GM23338 (cell line): ENCODE data around the gene TENM4. TPM values are rescaled to one million over a fixed set of nuclear protein-coding genes. Genes with fewer than 3 reads are reported as not detected.

Experiments
- ATAC-seq: fragments of 200-7000 bp; cut with Tn5 transposase; 3 replicates; pipeline ENCODE4 v1.9.1; 2020
- DNase-seq: peaks from one replicate; pipeline ENCODE4 v3.0.0-alpha.2; 2015; ENCODE audit warnings: low spot score
- H2AFZ ChIP-seq: fragments of 200-600 bp; sonication (generic); 2 replicates; pipeline ENCODE4 v1.8.0; 2016; ENCODE audit warnings: antibody characterized with exemption, mild to moderate bottlenecking, moderate library complexity
- H3F3A ChIP-seq: fragments of 200-600 bp; sonication (generic); replicated peaks from 2 replicates; pipeline ENCODE4 v1.8.0; 2017; ENCODE audit warnings: antibody characterized with exemption, mixed run types, low read depth
- H3K27ac ChIP-seq: fragments of 200-600 bp; sonication (generic); 2 replicates; pipeline ENCODE4 v1.6.1; 2016; ENCODE audit warnings: low read depth
- H3K27me3 ChIP-seq: fragments of 200-600 bp; sonication (generic); 2 replicates; pipeline ENCODE4 v1.8.0; 2016; ENCODE audit warnings: mild to moderate bottlenecking, mixed run types, moderate library complexity; ENCODE audit not compliant: insufficient read depth
- H3K36me3 ChIP-seq: fragments of 200-600 bp; sonication (generic); 2 replicates; pipeline ENCODE4 v1.8.0; 2016; ENCODE audit warnings: mild to moderate bottlenecking; ENCODE audit not compliant: insufficient read depth
- H3K4me1 ChIP-seq: fragments of 200-600 bp; sonication (generic); 2 replicates; pipeline ENCODE4 v1.8.0; 2016; ENCODE audit warnings: mild to moderate bottlenecking, moderate library complexity; ENCODE audit not compliant: insufficient read depth
- H3K4me2 ChIP-seq: fragments of 200-600 bp; sonication (generic); 2 replicates; pipeline ENCODE4 v1.7.1; 2017; ENCODE audit warnings: mixed run types
- H3K4me3 ChIP-seq: fragments of 200-600 bp; sonication (generic); 2 replicates; pipeline ENCODE4 v1.6.1; 2016; ENCODE audit warnings: mixed run types
- H3K79me2 ChIP-seq: fragments of 200-600 bp; sonication (generic); replicated peaks from 2 replicates; pipeline ENCODE4 v1.8.0; 2017; ENCODE audit warnings: mild to moderate bottlenecking; ENCODE audit not compliant: insufficient read depth
- H3K9me2 ChIP-seq: fragments of 200-600 bp; sonication (generic); 2 replicates; pipeline ENCODE4 v1.8.0; 2017; ENCODE audit not compliant: insufficient read depth
- H4K20me1 ChIP-seq: fragments of 200-600 bp; sonication (generic); replicated peaks from 2 replicates; pipeline ENCODE4 v1.8.0; 2017; ENCODE audit warnings: mild to moderate bottlenecking; ENCODE audit not compliant: insufficient read depth
- H3K27ac Mint-ChIP-seq: 2 replicates; pipeline ENCODE4 v1.8.0; 2020; ENCODE audit warnings: inconsistent platforms, mild to moderate bottlenecking, moderate library complexity, mixed read lengths
- H3K27me3 Mint-ChIP-seq: 3 replicates; pipeline ENCODE4 v1.8.0; 2022; ENCODE audit warnings: low read depth, mild to moderate bottlenecking, moderate library complexity, mixed read lengths, inconsistent platforms; ENCODE audit not compliant: insufficient read depth, poor library complexity
- H3K36me3 Mint-ChIP-seq: 3 replicates; pipeline ENCODE4 v1.8.0; 2021; ENCODE audit warnings: low read depth, mild to moderate bottlenecking, inconsistent platforms, moderate library complexity, mixed read lengths
- H3K4me1 Mint-ChIP-seq: 3 replicates; pipeline ENCODE4 v1.8.0; 2020; ENCODE audit warnings: mild to moderate bottlenecking, inconsistent platforms, mixed read lengths
- H3K4me3 Mint-ChIP-seq: 3 replicates; pipeline ENCODE4 v1.8.0; 2021; ENCODE audit warnings: moderate library complexity, mild to moderate bottlenecking, inconsistent platforms, mixed read lengths
- H3K9me3 Mint-ChIP-seq: 3 replicates; pipeline ENCODE4 v1.8.0; 2020; ENCODE audit warnings: moderate library complexity, mild to moderate bottlenecking, inconsistent platforms, mixed read lengths
- EZH2 ChIP-seq: fragments of 200-600 bp; sonication (generic); IDR thresholded peaks from one replicate; pipeline ENCODE4 v1.8.0; 2017; ENCODE audit warnings: antibody characterized with exemption, mild to moderate bottlenecking, low read depth; ENCODE audit not compliant: unreplicated experiment
- EZH2phosphoT487 ChIP-seq: fragments of 200-600 bp; sonication (generic); IDR thresholded peaks from one replicate; pipeline ENCODE4 v1.8.1; 2018; ENCODE audit warnings: antibody characterized with exemption; ENCODE audit not compliant: unreplicated experiment
- JUNB ChIP-seq: IDR thresholded peaks from one replicate; pipeline ENCODE4 v1.6.1; 2016; ENCODE audit warnings: antibody characterized with exemption; ENCODE audit not compliant: unreplicated experiment
- POLR2AphosphoS5 ChIP-seq: IDR thresholded peaks from 2 replicates; pipeline ENCODE4 v1.6.1; 2016; ENCODE audit warnings: antibody characterized with exemption, low read depth
- ZNF114 ChIP-seq: fragments of 250-450 bp; sonication (Bioruptor Pico); IDR thresholded peaks from 2 replicates; pipeline ENCODE4 v1.5.0; 2020; ENCODE audit warnings: mild to moderate bottlenecking, moderate library complexity
- ZNF331 ChIP-seq: fragments of 250-450 bp; sonication (Bioruptor Pico); IDR thresholded peaks from 2 replicates; pipeline ENCODE4 v1.5.0; 2020; ENCODE audit warnings: low read depth, mild to moderate bottlenecking, moderate library complexity
- polyA plus RNA-seq: library from polyadenylated mRNA; unstranded; fragments of >200 nt; fragmentation: Nextera tagmentation; extraction: Ambion mirVana; gene quantifications from 2 replicates; pipeline ENCODE4 v1.2.1, GENCODE V29; 2016
- total RNA-seq: library from RNA; depleted of rRNA; stranded (reverse); fragments of >200 nt; shearing (Covaris generic); gene quantifications from 2 replicates; pipeline ENCODE4 v1.2.3, GENCODE V29; 2014
- TF ChIP-seq, protein P1 (sequence below): fragments of 250-450 bp; sonication (Bioruptor Pico); IDR thresholded peaks from 2 replicates; pipeline ENCODE4 v1.5.0; 2020; ENCODE audit warnings: mild to moderate bottlenecking, moderate library complexity
- TF ChIP-seq, protein P2 (sequence below), 2 experiments: fragments of 200-600 bp in 1 of 2; sonication (generic) in 1 of 2; conservative IDR thresholded peaks; 2 replicates each; pipeline versions ENCODE4 v1.5.1 to v1.6.1; 2016 to 2017; ENCODE audit warnings: antibody characterized with exemption in 2 of 2, low read depth in 2 of 2, mild to moderate bottlenecking in 2 of 2, moderate library complexity in 1 of 2
- TF ChIP-seq, protein P3 (sequence below): IDR thresholded peaks from 2 replicates; pipeline ENCODE4 v1.6.1; 2016; ENCODE audit warnings: antibody characterized with exemption

Gene TENM4
- total and polyA plus RNA-seq, 2 experiments from 2014 or later = 7.3 TPM

DNA sequence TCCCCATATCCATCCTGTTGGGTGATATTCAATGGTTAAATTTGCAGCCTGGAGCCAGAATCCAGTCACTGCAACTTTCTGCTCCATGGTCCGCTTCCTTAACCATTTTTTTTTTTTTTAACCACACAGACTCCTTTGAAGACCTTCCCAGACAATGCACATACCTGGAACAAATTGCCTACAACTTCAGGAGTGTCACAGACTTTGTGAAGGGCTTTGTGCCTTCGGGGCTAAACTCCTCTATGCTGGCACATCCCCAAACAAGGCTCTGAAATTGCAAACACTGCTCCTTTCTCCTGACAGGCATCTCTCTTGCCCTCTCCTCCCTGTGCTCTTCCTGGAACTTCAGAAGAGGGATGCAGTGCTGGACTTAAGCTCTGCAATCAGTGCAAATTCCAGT is 40.6 kb downstream of the TENM4 start (continued):
- TF ChIP-seq, protein P1, sequence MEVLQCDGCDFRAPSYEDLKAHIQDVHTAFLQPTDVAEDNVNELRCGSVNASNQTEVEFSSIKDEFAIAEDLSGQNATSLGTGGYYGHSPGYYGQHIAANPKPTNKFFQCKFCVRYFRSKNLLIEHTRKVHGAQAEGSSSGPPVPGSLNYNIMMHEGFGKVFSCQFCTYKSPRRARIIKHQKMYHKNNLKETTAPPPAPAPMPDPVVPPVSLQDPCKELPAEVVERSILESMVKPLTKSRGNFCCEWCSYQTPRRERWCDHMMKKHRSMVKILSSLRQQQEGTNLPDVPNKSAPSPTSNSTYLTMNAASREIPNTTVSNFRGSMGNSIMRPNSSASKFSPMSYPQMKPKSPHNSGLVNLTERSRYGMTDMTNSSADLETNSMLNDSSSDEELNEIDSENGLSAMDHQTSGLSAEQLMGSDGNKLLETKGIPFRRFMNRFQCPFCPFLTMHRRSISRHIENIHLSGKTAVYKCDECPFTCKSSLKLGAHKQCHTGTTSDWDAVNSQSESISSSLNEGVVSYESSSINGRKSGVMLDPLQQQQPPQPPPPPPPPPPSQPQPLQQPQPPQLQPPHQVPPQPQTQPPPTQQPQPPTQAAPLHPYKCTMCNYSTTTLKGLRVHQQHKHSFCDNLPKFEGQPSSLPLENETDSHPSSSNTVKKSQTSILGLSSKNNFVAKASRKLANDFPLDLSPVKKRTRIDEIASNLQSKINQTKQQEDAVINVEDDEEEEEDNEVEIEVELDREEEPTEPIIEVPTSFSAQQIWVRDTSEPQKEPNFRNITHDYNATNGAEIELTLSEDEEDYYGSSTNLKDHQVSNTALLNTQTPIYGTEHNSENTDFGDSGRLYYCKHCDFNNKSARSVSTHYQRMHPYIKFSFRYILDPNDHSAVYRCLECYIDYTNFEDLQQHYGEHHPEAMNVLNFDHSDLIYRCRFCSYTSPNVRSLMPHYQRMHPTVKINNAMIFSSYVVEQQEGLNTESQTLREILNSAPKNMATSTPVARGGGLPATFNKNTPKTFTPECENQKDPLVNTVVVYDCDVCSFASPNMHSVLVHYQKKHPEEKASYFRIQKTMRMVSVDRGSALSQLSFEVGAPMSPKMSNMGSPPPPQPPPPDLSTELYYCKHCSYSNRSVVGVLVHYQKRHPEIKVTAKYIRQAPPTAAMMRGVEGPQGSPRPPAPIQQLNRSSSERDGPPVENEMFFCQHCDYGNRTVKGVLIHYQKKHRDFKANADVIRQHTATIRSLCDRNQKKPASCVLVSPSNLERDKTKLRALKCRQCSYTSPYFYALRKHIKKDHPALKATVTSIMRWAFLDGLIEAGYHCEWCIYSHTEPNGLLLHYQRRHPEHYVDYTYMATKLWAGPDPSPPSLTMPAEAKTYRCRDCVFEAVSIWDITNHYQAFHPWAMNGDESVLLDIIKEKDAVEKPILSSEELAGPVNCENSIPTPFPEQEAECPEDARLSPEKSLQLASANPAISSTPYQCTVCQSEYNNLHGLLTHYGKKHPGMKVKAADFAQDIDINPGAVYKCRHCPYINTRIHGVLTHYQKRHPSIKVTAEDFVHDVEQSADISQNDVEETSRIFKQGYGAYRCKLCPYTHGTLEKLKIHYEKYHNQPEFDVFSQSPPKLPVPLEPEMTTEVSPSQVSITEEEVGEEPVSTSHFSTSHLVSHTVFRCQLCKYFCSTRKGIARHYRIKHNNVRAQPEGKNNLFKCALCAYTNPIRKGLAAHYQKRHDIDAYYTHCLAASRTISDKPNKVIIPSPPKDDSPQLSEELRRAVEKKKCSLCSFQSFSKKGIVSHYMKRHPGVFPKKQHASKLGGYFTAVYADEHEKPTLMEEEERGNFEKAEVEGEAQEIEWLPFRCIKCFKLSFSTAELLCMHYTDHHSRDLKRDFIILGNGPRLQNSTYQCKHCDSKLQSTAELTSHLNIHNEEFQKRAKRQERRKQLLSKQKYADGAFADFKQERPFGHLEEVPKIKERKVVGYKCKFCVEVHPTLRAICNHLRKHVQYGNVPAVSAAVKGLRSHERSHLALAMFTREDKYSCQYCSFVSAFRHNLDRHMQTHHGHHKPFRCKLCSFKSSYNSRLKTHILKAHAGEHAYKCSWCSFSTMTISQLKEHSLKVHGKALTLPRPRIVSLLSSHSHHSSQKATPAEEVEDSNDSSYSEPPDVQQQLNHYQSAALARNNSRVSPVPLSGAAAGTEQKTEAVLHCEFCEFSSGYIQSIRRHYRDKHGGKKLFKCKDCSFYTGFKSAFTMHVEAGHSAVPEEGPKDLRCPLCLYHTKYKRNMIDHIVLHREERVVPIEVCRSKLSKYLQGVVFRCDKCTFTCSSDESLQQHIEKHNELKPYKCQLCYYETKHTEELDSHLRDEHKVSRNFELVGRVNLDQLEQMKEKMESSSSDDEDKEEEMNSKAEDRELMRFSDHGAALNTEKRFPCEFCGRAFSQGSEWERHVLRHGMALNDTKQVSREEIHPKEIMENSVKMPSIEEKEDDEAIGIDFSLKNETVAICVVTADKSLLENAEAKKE (CRISPR knock-in tag) = no peak
- no peak for TF ChIP-seq POLR2AphosphoS5
- no peak for TF ChIP-seq ZNF114 (CRISPR knock-in tag)

DNA sequence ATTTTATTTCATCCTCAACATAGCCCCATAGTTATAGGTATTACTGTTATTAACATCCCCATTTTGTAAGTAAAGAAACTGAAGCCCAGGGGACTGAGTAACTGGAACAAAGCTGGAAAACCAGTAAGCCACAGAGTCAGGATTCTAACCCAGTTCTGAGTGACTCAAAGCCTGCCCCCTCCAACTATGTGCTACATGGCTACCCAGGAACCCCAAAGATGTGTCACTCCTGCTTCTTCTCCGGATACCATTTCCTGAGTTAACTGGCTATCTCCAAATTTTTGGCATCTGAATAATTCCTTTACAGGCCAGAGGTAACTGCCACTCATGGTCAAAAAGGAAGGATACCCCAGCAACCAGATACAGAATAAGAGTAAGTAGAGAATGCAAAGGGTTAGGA is 43.6 kb downstream of the TENM4 start:
- H3K27me3 Mint-ChIP-seq = no peaks in the 10 kb centered on the region
- no peaks in the 10 kb centered on the region; the same call in 2 of the 3 replicates for H3K9me3 Mint-ChIP-seq
- no peak overlapping the region for H3K27ac ChIP-seq
- no peak overlapping the region for H2AFZ ChIP-seq
- no peaks in the 10 kb centered on the region for H3F3A ChIP-seq
- no peak overlapping the region for H3K4me2 ChIP-seq
- H3K27me3 ChIP-seq = no peaks in the 10 kb centered on the region
- H3K27ac Mint-ChIP-seq = no peak overlapping the region
- no peak overlapping the region for H3K4me3 ChIP-seq
- H4K20me1 ChIP-seq = no peaks in the 10 kb centered on the region
- ATAC-seq (no peak), DNase-seq (no peak)
- H3K36me3 Mint-ChIP-seq = no peaks in the 10 kb centered on the region
- H3K4me1 Mint-ChIP-seq = peaks cover 18% of the 10 kb centered on the region
- no peaks in the 10 kb centered on the region for H3K79me2 ChIP-seq
- no peaks in the 10 kb centered on the region for H3K36me3 ChIP-seq
- H3K9me2 ChIP-seq = 0 out of 2 replicates have a peak, but pooled peaks cover 15% of the 10 kb centered on the region
- peaks cover 17% of the 10 kb centered on the region for H3K4me1 ChIP-seq
- H3K4me3 Mint-ChIP-seq = no peak overlapping the region
- TF ChIP-seq, protein P2, sequence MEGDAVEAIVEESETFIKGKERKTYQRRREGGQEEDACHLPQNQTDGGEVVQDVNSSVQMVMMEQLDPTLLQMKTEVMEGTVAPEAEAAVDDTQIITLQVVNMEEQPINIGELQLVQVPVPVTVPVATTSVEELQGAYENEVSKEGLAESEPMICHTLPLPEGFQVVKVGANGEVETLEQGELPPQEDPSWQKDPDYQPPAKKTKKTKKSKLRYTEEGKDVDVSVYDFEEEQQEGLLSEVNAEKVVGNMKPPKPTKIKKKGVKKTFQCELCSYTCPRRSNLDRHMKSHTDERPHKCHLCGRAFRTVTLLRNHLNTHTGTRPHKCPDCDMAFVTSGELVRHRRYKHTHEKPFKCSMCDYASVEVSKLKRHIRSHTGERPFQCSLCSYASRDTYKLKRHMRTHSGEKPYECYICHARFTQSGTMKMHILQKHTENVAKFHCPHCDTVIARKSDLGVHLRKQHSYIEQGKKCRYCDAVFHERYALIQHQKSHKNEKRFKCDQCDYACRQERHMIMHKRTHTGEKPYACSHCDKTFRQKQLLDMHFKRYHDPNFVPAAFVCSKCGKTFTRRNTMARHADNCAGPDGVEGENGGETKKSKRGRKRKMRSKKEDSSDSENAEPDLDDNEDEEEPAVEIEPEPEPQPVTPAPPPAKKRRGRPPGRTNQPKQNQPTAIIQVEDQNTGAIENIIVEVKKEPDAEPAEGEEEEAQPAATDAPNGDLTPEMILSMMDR (conservative IDR thresholded peaks at IDR 0.05; ENCODE audit: low read depth in 2 of 2) = no peak
- TF ChIP-seq EZH2phosphoT487 = no peak
- TF ChIP-seq ZNF331 (CRISPR knock-in tag) = no peak
- TF ChIP-seq, protein P3, sequence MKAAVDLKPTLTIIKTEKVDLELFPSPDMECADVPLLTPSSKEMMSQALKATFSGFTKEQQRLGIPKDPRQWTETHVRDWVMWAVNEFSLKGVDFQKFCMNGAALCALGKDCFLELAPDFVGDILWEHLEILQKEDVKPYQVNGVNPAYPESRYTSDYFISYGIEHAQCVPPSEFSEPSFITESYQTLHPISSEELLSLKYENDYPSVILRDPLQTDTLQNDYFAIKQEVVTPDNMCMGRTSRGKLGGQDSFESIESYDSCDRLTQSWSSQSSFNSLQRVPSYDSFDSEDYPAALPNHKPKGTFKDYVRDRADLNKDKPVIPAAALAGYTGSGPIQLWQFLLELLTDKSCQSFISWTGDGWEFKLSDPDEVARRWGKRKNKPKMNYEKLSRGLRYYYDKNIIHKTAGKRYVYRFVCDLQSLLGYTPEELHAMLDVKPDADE = no peak
- TF ChIP-seq EZH2 = no peak
- no peak for TF ChIP-seq ZNF114 (CRISPR knock-in tag)
- no peak for TF ChIP-seq POLR2AphosphoS5
- no peak for TF ChIP-seq JUNB
